ENCODE measurements around the gene ZNF497. TPM values are rescaled to one million over a fixed set of nuclear protein-coding genes. Genes with fewer than 3 reads are reported as not detected.

Gene ZNF497
- total RNA-seq, 1 experiment from 2014 or later: 2.6 TPM

- intact Hi-C loops (cut with micrococcal nuclease; ENCODE audit: unreplicated experiment): no loop called here
- BruUV-seq (replicated peaks): no TSS peak
- Histone ChIP-seq H3K36me3 (ENCODE audit: insufficient read depth, low read length, poor library complexity, severe bottlenecking) (peaks cover 7% of the 10 kb centered on the region), H3K27me3 (replicated peaks; ENCODE audit: insufficient read depth, low read depth, low read length, poor library complexity) (no peaks in the 10 kb centered on the region), H3K4me1 (ENCODE audit: insufficient read depth, low read length, poor library complexity, severe bottlenecking) (no peaks in the 10 kb centered on the region), H3K4me3 (ENCODE audit: low read depth, low read length, poor library complexity, severe bottlenecking) (no peak overlapping the region), H3K27ac (ENCODE audit: low read depth, low read length, poor library complexity, severe bottlenecking) (no peak overlapping the region), H3K9me3 (ENCODE audit: low read depth, low read length, poor library complexity, severe bottlenecking) (no peaks in the 10 kb centered on the region)
- ChIA-PET POLR2A (ENCODE audit: low non-redundant PET) (no interaction called here), CTCF (no interaction called here)
- TF ChIP-seq EZH2 (IDR thresholded peaks at IDR 0.05; ENCODE audit: borderline replicate concordance, low read depth, low read length, poor library complexity, severe bottlenecking): no peak
- TF ChIP-seq, protein P1, sequence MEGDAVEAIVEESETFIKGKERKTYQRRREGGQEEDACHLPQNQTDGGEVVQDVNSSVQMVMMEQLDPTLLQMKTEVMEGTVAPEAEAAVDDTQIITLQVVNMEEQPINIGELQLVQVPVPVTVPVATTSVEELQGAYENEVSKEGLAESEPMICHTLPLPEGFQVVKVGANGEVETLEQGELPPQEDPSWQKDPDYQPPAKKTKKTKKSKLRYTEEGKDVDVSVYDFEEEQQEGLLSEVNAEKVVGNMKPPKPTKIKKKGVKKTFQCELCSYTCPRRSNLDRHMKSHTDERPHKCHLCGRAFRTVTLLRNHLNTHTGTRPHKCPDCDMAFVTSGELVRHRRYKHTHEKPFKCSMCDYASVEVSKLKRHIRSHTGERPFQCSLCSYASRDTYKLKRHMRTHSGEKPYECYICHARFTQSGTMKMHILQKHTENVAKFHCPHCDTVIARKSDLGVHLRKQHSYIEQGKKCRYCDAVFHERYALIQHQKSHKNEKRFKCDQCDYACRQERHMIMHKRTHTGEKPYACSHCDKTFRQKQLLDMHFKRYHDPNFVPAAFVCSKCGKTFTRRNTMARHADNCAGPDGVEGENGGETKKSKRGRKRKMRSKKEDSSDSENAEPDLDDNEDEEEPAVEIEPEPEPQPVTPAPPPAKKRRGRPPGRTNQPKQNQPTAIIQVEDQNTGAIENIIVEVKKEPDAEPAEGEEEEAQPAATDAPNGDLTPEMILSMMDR (conservative IDR thresholded peaks at IDR 0.05; ENCODE audit: low read depth, low read length): no peak
- DNase-seq (ENCODE audit: low spot score): no peak
Observed at GRCh38 chr19:58335630-58336029, 26.9 kb downstream of the ZNF497 start.

GRCh38 chr19:58334691-58335249 lies 27.8 kb downstream of the ZNF497 start:
- TF ChIP-seq, protein P1 (conservative IDR thresholded peaks at IDR 0.05; ENCODE audit: low read depth, low read length): no peak
- no peak for TF ChIP-seq EZH2 (IDR thresholded peaks at IDR 0.05; ENCODE audit: borderline replicate concordance, low read depth, low read length, poor library complexity, severe bottlenecking)
- CTCF ChIA-PET: no interaction called here
- Histone ChIP-seq H3K27ac (ENCODE audit: low read depth, low read length, poor library complexity, severe bottlenecking) (no peak overlapping the region), H3K27me3 (replicated peaks; ENCODE audit: insufficient read depth, low read depth, low read length, poor library complexity) (no peaks in the 10 kb centered on the region), H3K4me1 (ENCODE audit: insufficient read depth, low read length, poor library complexity, severe bottlenecking) (no peaks in the 10 kb centered on the region), H3K9me3 (ENCODE audit: low read depth, low read length, poor library complexity, severe bottlenecking) (no peaks in the 10 kb centered on the region), H3K36me3 (ENCODE audit: insufficient read depth, low read length, poor library complexity, severe bottlenecking) (peaks cover 7% of the 10 kb centered on the region), H3K4me3 (ENCODE audit: low read depth, low read length, poor library complexity, severe bottlenecking) (no peak overlapping the region)
- BruUV-seq (replicated peaks): no TSS peak
- POLR2A ChIA-PET (ENCODE audit: low non-redundant PET): no interaction called here
- no peak for DNase-seq (ENCODE audit: low spot score)
- intact Hi-C loops (cut with micrococcal nuclease; ENCODE audit: unreplicated experiment): no loop called here

DNA sequence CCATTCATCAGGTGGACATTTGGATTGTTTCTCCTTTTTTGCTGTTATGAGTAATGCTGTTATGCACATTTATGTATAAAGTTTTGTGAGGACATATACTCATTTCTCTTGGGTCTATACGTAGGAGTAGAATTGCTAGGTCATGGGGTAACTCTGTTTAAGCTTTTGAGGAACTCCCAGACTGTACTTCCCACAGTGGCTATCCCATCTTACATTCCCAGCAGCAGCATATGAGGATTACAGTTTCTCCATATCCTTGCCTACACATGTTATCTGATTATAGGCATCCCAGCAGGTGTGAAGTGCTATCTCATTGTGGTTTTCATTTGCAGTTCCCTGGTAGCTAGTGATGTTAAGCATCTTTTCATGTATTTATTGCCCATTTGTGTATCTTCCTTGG lies 29.9 kb downstream of the ZNF497 start:
- no peaks in the 10 kb centered on the region for H3K36me3 ChIP-seq (ENCODE audit: insufficient read depth, low read length, poor library complexity, severe bottlenecking)
- no peaks in the 10 kb centered on the region for H3K27me3 ChIP-seq (replicated peaks; ENCODE audit: insufficient read depth, low read depth, low read length, poor library complexity)
- TF ChIP-seq EZH2 (IDR thresholded peaks at IDR 0.05; ENCODE audit: borderline replicate concordance, low read depth, low read length, poor library complexity, severe bottlenecking): no peak
- TF ChIP-seq, protein P1 (conservative IDR thresholded peaks at IDR 0.05; ENCODE audit: low read depth, low read length): no peak
- no peak overlapping the region for H3K27ac ChIP-seq (ENCODE audit: low read depth, low read length, poor library complexity, severe bottlenecking)
- no peaks in the 10 kb centered on the region for H3K4me1 ChIP-seq (ENCODE audit: insufficient read depth, low read length, poor library complexity, severe bottlenecking)
- no peak for DNase-seq (ENCODE audit: low spot score)
- CTCF ChIA-PET: no interaction called here
- POLR2A ChIA-PET (ENCODE audit: low non-redundant PET): no interaction called here
- intact Hi-C loops (cut with micrococcal nuclease; ENCODE audit: unreplicated experiment): no loop called here
- BruUV-seq (replicated peaks): no TSS peak
- H3K4me3 ChIP-seq (ENCODE audit: low read depth, low read length, poor library complexity, severe bottlenecking): no peak overlapping the region
- no peaks in the 10 kb centered on the region for H3K9me3 ChIP-seq (ENCODE audit: low read depth, low read length, poor library complexity, severe bottlenecking)
